ENCODE data around the gene MTHFD2.

DNA sequence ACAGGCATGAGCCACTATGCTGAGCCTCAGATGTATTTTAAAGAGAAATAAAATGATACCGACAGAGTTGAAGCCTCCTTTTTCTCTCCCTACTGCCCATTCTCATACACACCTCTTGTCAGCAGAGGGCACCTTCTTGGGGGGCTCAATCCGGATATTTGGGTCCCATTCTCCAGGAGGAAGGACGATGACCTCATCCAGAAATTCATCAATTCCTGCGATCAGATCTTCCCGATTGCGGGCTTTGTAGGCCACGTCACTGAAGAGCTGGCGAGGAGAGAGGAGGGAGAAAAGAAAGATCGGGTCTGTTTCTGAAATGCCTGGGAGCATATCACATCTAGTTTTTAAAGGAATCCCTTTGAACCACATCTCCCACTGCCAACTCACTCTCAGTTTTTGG is 54.4 kb downstream of the MTHFD2 start:
- TF ChIP-seq EZH2 (IDR thresholded peaks at IDR 0.05; ENCODE audit: insufficient read depth, poor library complexity, severe bottlenecking) (no peak), EZH2phosphoT487 (IDR thresholded peaks at IDR 0.05; ENCODE audit: insufficient read depth, low read depth) (no peak)

Measured in GM23248 (cell line).